Smooth muscle cell (in vitro differentiated cells): ENCODE data around the gene ACTR3. TPM values are rescaled to one million over a fixed set of nuclear protein-coding genes. Genes with fewer than 3 reads are reported as not detected.

Source experiments
- DNase-seq: peaks from one replicate; lab custom pipeline; 2025; ENCODE audit not compliant: unreplicated experiment; lab: John Stamatoyannopoulos, UW
- H2AFZ ChIP-seq: fragments of 200-600 bp; sonication (generic); 2 replicates; pipeline ENCODE4 v1.6.0; 2016; ENCODE audit warnings: antibody characterized with exemption, low read depth, mild to moderate bottlenecking
- H3F3A ChIP-seq: fragments of 200-600 bp; sonication (generic); 2 replicates; pipeline ENCODE4 v1.6.0; 2017; ENCODE audit warnings: antibody characterized with exemption, low read depth
- H3K27ac ChIP-seq: fragments of 200-600 bp; sonication (generic); 2 replicates; pipeline ENCODE4 v1.5.1; 2016; ENCODE audit warnings: low read depth, mild to moderate bottlenecking
- H3K27me3 ChIP-seq: fragments of 200-600 bp; sonication (generic); 2 replicates; pipeline ENCODE4 v1.6.1; 2016; ENCODE audit warnings: low read depth, mild to moderate bottlenecking
- H3K36me3 ChIP-seq: fragments of 200-600 bp; sonication (generic); 2 replicates; pipeline ENCODE4 v1.5.1; 2016; ENCODE audit warnings: low read depth
- H3K4me1 ChIP-seq: fragments of 200-600 bp; sonication (generic); 2 replicates; pipeline ENCODE4 v1.5.1; 2016; ENCODE audit warnings: low read depth
- H3K4me2 ChIP-seq: fragments of 200-600 bp; sonication (generic); 2 replicates; pipeline ENCODE4 v1.6.0; 2016; ENCODE audit warnings: mild to moderate bottlenecking
- H3K4me3 ChIP-seq: fragments of 200-600 bp; sonication (generic); 2 replicates; pipeline ENCODE4 v1.5.1; 2016; ENCODE audit warnings: mild to moderate bottlenecking
- H3K79me2 ChIP-seq: fragments of 200-600 bp; sonication (generic); 2 replicates; pipeline ENCODE4 v1.6.0; 2016; ENCODE audit warnings: low read depth, mild to moderate bottlenecking
- H3K9ac ChIP-seq: fragments of 200-600 bp; sonication (generic); 2 replicates; pipeline ENCODE4 v1.6.0; 2016; ENCODE audit warnings: low read depth
- H3K9me3 ChIP-seq: fragments of 200-600 bp; sonication (generic); replicated peaks from 2 replicates; pipeline ENCODE4 v1.5.1; 2016; ENCODE audit warnings: low read depth
- H4K20me1 ChIP-seq: fragments of 200-600 bp; sonication (generic); 2 replicates; pipeline ENCODE4 v1.6.0; 2016; ENCODE audit warnings: low read depth
- WGBS: methylation state at CpG from one replicate; pipeline ENCODE4 v1.1.7; 2016; ENCODE audit warnings: low lambda C conversion rate; 5-methylcytosine and 5-hydroxymethylcytosine counted together
- polyA plus RNA-seq: library from polyadenylated mRNA; unstranded; fragments of >200 nt; fragmentation: Nextera tagmentation; extraction: Ambion mirVana; gene quantifications from 2 replicates; pipeline ENCODE4 v1.2.1, GENCODE V29; 2016
- total RNA-seq: library from RNA; depleted of rRNA; stranded (reverse); fragments of >200 nt; gene quantifications from 2 replicates; pipeline ENCODE4 v1.2.3, GENCODE V29; 2014
- TF ChIP-seq, protein P1 (sequence below): fragments of 200-600 bp; sonication (generic); IDR thresholded peaks from 2 replicates; pipeline ENCODE4 v1.5.1; 2017; ENCODE audit warnings: borderline replicate concordance, mild to moderate bottlenecking, antibody characterized with exemption; ENCODE audit not compliant: insufficient read depth, poor library complexity, severe bottlenecking

ACTR3 gene
- total and polyA plus RNA-seq, 2 experiments from 2014 or later = 173 to 263 TPM

DNA sequence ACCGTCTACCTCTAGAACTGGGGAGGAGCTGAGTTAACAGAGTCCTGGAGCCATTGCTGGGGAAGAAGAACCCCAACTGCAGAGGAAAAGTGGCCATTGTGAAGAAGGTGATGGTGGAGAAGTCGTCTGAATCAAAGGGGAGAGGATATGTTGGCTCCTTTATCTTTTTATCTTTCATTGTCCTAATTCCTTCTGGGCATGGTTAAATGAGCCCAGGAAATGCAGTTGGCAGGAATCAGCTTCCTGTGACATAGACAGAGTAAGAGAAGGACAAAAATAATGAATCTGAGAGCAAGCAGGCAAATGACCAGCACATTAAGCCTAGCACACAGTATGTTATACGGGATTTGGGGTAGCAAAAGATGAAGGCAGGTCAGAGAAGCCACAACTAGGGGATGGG, 16.0 kb upstream of the ACTR3 start:
- no peak overlapping the region for H3K27ac ChIP-seq
- H3K36me3 ChIP-seq = no peaks in the 10 kb centered on the region
- H3K4me3 ChIP-seq = no peak overlapping the region
- no peak overlapping the region for H2AFZ ChIP-seq
- no peaks in the 10 kb centered on the region for H3K79me2 ChIP-seq
- no peaks in the 10 kb centered on the region for H3K4me1 ChIP-seq
- 95% methylated on average over 3 of the region's 3 CpGs for WGBS
- H3K27me3 ChIP-seq = no peaks in the 10 kb centered on the region
- no peaks in the 10 kb centered on the region for H4K20me1 ChIP-seq
- H3K9me3 ChIP-seq = no peaks in the 10 kb centered on the region
- no peak for DNase-seq
- no peak overlapping the region for H3K4me2 ChIP-seq
- peaks cover 5% of the 10 kb centered on the region for H3F3A ChIP-seq
- H3K9ac ChIP-seq = no peak overlapping the region
- TF ChIP-seq, protein P1, sequence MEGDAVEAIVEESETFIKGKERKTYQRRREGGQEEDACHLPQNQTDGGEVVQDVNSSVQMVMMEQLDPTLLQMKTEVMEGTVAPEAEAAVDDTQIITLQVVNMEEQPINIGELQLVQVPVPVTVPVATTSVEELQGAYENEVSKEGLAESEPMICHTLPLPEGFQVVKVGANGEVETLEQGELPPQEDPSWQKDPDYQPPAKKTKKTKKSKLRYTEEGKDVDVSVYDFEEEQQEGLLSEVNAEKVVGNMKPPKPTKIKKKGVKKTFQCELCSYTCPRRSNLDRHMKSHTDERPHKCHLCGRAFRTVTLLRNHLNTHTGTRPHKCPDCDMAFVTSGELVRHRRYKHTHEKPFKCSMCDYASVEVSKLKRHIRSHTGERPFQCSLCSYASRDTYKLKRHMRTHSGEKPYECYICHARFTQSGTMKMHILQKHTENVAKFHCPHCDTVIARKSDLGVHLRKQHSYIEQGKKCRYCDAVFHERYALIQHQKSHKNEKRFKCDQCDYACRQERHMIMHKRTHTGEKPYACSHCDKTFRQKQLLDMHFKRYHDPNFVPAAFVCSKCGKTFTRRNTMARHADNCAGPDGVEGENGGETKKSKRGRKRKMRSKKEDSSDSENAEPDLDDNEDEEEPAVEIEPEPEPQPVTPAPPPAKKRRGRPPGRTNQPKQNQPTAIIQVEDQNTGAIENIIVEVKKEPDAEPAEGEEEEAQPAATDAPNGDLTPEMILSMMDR = no peak

DNA sequence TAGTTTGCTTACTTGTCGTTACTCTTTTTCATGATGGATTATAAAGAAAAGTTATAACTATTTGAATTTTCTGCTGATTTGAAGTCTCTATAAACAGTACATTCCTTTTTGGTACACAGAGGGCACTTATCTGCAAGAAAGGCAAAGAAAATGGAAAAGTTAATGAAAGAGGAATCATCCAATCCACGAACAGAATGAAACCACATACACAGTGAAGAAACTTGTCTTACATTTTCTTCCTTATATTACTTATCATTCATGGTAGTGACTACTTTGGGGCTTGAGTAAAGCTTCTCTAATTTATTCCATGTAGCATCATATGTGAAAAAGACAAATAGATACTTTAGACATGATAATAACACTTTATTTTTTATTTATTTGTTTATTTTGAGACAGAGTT, 14.8 kb upstream of the ACTR3 start:
- Histone ChIP-seq H4K20me1 (no peaks in the 10 kb centered on the region), H3K79me2 (no peaks in the 10 kb centered on the region), H3F3A (peaks cover 5% of the 10 kb centered on the region), H3K4me2 (no peak overlapping the region), H3K27ac (no peak overlapping the region), H3K27me3 (no peaks in the 10 kb centered on the region), H3K4me1 (no peaks in the 10 kb centered on the region), H3K9me3 (no peaks in the 10 kb centered on the region), H3K9ac (no peak overlapping the region), H3K36me3 (no peaks in the 10 kb centered on the region), H3K4me3 (no peak overlapping the region), H2AFZ (no peak overlapping the region)
- 95% methylated on average over 2 of the region's 2 CpGs for WGBS
- DNase-seq = no peak
- TF ChIP-seq, protein P1 = no peak

DNA sequence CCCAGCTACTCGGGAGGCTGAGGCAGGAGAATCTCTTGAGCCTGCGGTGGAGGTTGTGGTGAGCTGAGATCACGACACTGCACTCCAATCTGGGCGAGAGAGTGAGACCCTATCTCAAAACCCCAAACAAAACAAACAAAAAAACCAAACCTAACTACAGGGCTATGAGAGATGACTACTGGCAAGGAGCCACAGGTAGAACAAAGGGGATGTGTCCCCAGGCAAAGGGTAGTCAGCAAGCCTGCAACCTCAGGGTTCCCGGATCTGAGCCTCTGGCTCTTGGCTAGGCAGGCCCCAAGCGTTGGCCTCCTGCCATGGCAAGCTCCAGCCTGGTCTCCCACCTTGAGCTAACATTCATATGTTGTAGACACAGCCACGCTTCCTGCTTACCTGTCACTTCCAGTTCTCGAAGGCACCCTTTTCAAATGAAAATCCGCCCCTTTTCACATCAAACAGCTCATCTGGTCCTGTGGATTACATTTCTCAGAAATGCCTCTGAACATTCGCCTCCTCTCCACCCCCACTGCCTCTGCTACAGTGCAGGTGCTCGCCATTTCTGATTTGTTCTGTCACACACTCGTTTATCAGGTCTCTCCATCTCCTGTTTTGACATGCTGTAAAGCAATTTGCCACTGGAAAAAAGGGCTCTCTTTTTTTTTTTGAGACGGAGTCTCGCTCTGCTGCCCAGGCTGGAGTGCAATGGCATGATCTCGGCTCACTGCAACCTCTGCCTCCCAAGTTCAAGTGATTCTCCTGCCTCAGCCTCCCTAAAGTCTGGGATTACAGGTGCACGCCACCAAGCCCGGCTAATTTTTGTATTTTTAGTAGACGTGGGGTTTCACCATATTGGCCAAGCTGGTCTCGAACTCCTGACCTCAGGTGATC, 13.1 kb upstream of the ACTR3 start:
- Histone ChIP-seq H3K27ac (no peak overlapping the region), H3K9ac (no peak overlapping the region), H3K36me3 (no peaks in the 10 kb centered on the region), H3K4me3 (no peak overlapping the region), H3K9me3 (no peaks in the 10 kb centered on the region), H4K20me1 (no peaks in the 10 kb centered on the region), H2AFZ (no peak overlapping the region), H3K27me3 (no peaks in the 10 kb centered on the region), H3K4me2 (no peak overlapping the region), H3K79me2 (no peaks in the 10 kb centered on the region), H3K4me1 (no peaks in the 10 kb centered on the region), H3F3A (peaks cover 5% of the 10 kb centered on the region)
- TF ChIP-seq, protein P1 = no peak
- DNase-seq = no peak
- WGBS = 80% methylated on average over 19 of the region's 19 CpGs
